Jurkat, Clone E6-1 (cell line): ENCODE data around the gene GCK.
A peak's percentile ranks its signal among the peaks of the same experiment; 100 is the strongest.
"Not testable (repeated sequence)": the region's sequence is repeated elsewhere in the genome, so short reads cannot be mapped to it uniquely, and the experiment has no call there.

Experiments
- DNase-seq: peaks from one replicate; pipeline ENCODE4 v3.0.0-alpha.2; 2011; ENCODE audit warnings: low read depth, low spot score
- H3K4me3 ChIP-seq: 2 replicates; pipeline ENCODE4 v1.5.1; 2011; ENCODE audit warnings: mild to moderate bottlenecking, low read length, control low read depth, moderate library complexity

The GCK gene

DNA sequence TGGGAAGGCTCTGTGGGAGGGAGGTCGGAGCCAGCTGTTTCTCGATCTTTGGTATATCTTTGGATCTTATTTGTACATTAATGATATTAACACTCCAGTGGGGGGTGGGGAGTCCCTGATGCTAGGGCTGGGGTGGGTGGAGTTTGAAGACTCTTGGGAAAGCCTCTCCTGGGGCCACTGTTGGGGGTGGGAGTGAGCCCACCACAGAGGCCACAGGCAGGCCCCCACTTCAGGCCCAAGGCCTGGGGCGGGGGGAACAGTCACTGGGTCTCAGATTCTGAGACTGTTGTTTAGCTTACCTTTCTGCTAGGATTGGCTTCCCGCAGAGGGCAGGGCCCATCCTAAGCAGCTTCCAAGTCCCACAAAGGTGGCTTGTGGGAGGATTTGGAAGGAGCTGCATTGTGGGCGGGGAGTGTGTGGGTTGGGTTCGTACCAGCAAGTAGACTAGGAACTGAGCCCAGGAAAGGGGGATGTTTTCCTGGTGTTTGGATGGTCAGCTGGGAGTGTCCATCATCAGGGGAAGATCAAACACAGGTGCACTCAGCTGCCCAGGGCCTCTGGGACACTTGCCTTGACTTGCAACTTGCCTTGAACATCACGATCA, 23.4 kb upstream of the GCK start:
- H3K4me3 ChIP-seq, result no peak overlapping the region
- no peak for DNase-seq

DNA sequence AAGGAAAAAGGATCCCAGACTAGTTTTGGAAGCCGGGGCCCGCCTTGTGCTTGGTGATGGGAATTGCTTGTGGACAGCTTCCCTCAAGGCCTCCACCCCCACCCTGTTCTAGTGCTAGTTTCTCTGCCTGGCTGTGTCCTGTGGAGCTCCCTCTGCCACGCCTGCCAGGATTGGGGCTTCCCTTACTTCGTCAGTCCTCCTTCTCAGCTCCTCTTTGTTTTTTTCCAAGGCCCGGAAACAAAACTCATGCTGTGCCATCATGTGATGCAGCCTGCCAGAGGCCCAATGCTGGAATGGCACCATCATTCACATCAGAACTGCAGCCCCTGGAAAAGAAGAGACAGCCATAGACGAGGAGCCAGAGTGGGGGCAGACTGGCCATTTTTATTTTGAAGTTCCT, 22.8 kb upstream of the GCK start:
- no peak for DNase-seq
- H3K4me3 ChIP-seq, result no peak overlapping the region

GRCh38 chr7:44211126-44211675, 22.0 kb upstream of the GCK start:
- DNase-seq, result no peak
- H3K4me3 ChIP-seq, result no peak overlapping the region

- DNase-seq, result no peak
- H3K4me3 ChIP-seq, result no peak overlapping the region
Measured at GRCh38 chr7:44210107-44210506, 20.9 kb upstream of the GCK start.

- no peak overlapping the region for H3K4me3 ChIP-seq
- DNase-seq, result no peak
Measured at GRCh38 chr7:44208085-44208484, 18.8 kb upstream of the GCK start.

GRCh38 chr7:44206008-44206407, 16.8 kb upstream of the GCK start:
- H3K4me3 ChIP-seq, result no peak overlapping the region
- DNase-seq, result no peak

- DNase-seq, result no peak
- peak overlapping the region; percentile 79 for H3K4me3 ChIP-seq
Measured at GRCh38 chr7:44201813-44202212, 12.6 kb upstream of the GCK start.

- peak; percentile 96 for DNase-seq
- H3K4me3 ChIP-seq, result peak within 1 kb of the TSS; percentile 79
Measured at GRCh38 chr7:44200699-44201461, 11.6 kb upstream of the GCK start, which contains the start of gene YKT6. Gene YKT6 (plus strand): TSS chr7:44200978. CDS start chr7:44201136, 158 bp downstream.

- not testable (repeated sequence) for H3K4me3 ChIP-seq, DNase-seq
Measured at GRCh38 chr7:44200163-44200562, 10.9 kb upstream of the GCK start.

DNA sequence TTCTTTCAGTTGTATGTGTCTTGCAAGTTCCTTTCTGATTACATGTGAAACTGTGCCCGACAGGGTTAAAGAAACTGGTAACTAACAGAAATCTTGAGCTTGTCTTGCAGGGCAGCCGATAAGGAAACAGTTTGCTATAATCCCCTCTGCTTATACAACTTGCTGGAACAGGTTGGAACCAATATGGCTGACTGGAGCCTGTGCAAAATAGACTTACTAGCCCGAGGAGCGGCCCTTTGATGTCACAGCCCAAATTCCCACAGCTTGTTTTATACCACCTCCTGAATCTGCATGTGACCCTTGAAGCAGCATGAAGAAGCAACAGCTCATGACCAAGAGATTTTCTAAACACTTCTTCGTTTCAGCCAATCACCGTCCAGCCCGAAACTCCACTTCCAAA, 8.2 kb upstream of the GCK start:
- H3K4me3 ChIP-seq, result no peak overlapping the region

GRCh38 chr7:44196450-44196872, 7.2 kb upstream of the GCK start:
- DNase-seq, result peak; percentile 52
- no peak overlapping the region for H3K4me3 ChIP-seq

More for the DNA sequence above, 8.2 kb upstream of the GCK start:
- no peak for DNase-seq

- DNase-seq, result peak; percentile 20
- no peak overlapping the region for H3K4me3 ChIP-seq
Measured at GRCh38 chr7:44195889-44196288, 6.7 kb upstream of the GCK start.

DNA sequence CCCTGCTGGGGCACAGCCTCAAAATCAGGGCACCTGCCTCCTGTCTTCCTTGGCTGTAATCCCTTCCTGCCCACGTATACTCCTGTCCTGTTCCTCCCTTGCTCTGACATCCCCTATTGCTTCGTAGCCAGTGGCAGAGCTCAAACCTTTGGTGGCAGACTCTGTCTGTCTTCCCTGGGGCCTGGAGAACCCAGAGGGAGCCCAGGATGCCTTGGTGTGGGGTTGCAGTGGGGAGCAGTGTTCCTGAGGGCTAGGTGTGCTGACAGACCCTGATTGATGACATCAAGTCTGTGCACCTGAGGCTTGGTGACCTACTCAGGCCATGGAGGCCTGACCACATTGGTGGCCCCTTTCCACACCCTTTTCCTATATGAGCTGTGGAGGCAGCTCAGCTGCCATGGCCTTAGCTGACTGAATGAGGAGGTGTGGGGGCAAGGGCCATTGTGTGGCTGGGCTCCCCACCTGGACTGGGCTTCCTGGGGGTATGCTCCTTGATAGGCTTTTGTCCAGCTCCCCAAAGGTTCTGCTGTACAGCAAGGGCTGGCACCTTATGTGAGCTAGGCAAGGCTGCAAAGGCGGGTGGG, 5.4 kb upstream of the GCK start:
- H3K4me3 ChIP-seq, result no peak overlapping the region
- no peak for DNase-seq

- no peak for DNase-seq
- no peak overlapping the region for H3K4me3 ChIP-seq
Measured at GRCh38 chr7:44194069-44194468, 4.8 kb upstream of the GCK start.

GRCh38 chr7:44193011-44193802, 4.0 kb upstream of the GCK start:
- no peak overlapping the region for H3K4me3 ChIP-seq
- peak; percentile 32 for DNase-seq

- no peak for DNase-seq
- H3K4me3 ChIP-seq, result no peak overlapping the region
Measured at GRCh38 chr7:44191171-44191570, 1.9 kb upstream of the GCK start.

GRCh38 chr7:44189993-44190872, 994 bp upstream of the GCK start:
- DNase-seq, result no peak
- H3K4me3 ChIP-seq, result no peak overlapping the region

GRCh38 chr7:44188480-44189225, 586 bp downstream of the GCK start:
- no peak overlapping the region for H3K4me3 ChIP-seq

More at GRCh38 chr7:44188480-44189225, 586 bp downstream of the GCK start:
- DNase-seq, result no peak
